Measurements from ENCODE around the gene EMP1. TPM values are rescaled to one million over a fixed set of nuclear protein-coding genes. Genes with fewer than 3 reads are reported as not detected.

Gene EMP1
- total and polyA plus RNA-seq, 2 donors (not counting 3 experiments of a cell fraction or from before 2014, with no cell fraction given), result 265 to 528 TPM

DNA sequence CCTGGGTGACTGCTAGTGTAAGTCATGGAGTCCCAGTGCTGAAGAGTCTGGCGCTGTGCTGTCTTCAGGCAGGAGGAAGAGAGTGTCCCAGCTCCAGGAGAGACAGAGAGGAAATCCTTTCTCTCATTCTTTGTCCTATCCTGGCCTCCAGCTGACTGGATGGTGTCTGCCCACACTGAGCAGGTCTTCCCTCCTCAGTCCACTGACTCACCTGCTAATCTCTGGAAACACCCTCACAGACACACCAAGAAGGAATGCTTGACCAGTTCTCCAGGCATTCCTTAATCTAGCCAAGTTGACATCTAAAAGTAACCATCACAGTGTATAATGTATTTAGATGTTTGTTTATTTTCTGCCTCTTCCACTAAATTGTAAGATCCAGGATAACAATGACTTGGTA lies 53.9 kb downstream of the EMP1 start:
- ChIA-PET CTCF (no interaction called here), POLR2A (no interaction called here)
- H2AFZ ChIP-seq (ENCODE audit: low read depth, low read length), result no peak overlapping the region
- no peak overlapping the region for H3K4me3 ChIP-seq (replicated peaks in 1 of 3; ENCODE audit: insufficient read depth in 1 of 3, low read depth in 1 of 3, low read length in 3 of 3)
- dilution Hi-C loops (cut with MboI; ENCODE audit: extremely low pct_ligation_motif_present, low sequenced_read_pairs) (no loop called here), intact Hi-C loops (cut with micrococcal nuclease) (no loop called here)
- H3K9me3 ChIP-seq (replicated peaks; ENCODE audit: control insufficient read depth, insufficient read depth, low read length), result no peaks in the 10 kb centered on the region
- no peak overlapping the region for H3K9ac ChIP-seq (replicated peaks; ENCODE audit: extremely low read depth, insufficient read depth, low read length)
- H3K9me1 ChIP-seq (replicated peaks; ENCODE audit: control insufficient read depth, extremely low read depth, insufficient read depth, low read length), result no peaks in the 10 kb centered on the region
- DNase-seq (ENCODE audit: low read depth, low spot score), result no peak
- H3K79me2 ChIP-seq (ENCODE audit: control insufficient read depth, insufficient read depth, low read length), result no peaks in the 10 kb centered on the region
- no peak for FAIRE-seq
- no peaks in the 10 kb centered on the region for H3K36me3 ChIP-seq (ENCODE audit: control insufficient read depth in 2 of 2, extremely low read depth in 1 of 2, insufficient read depth in 2 of 2, low read length in 2 of 2)
- TF ChIP-seq, protein P1, sequence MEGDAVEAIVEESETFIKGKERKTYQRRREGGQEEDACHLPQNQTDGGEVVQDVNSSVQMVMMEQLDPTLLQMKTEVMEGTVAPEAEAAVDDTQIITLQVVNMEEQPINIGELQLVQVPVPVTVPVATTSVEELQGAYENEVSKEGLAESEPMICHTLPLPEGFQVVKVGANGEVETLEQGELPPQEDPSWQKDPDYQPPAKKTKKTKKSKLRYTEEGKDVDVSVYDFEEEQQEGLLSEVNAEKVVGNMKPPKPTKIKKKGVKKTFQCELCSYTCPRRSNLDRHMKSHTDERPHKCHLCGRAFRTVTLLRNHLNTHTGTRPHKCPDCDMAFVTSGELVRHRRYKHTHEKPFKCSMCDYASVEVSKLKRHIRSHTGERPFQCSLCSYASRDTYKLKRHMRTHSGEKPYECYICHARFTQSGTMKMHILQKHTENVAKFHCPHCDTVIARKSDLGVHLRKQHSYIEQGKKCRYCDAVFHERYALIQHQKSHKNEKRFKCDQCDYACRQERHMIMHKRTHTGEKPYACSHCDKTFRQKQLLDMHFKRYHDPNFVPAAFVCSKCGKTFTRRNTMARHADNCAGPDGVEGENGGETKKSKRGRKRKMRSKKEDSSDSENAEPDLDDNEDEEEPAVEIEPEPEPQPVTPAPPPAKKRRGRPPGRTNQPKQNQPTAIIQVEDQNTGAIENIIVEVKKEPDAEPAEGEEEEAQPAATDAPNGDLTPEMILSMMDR (IDR thresholded peaks at IDR 0.05; ENCODE audit: extremely low read depth in 1 of 2, insufficient read depth in 1 of 2, low read depth in 1 of 2, low read length in 2 of 2), result no peak
- TF ChIP-seq, protein P2, sequence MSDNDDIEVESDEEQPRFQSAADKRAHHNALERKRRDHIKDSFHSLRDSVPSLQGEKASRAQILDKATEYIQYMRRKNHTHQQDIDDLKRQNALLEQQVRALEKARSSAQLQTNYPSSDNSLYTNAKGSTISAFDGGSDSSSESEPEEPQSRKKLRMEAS (IDR thresholded peaks at IDR 0.05; ENCODE audit: insufficient read depth, insufficient read length), result no peak
- TF ChIP-seq MYC (IDR thresholded peaks at IDR 0.05; ENCODE audit: low read depth, low read length) (no peak), POLR2AphosphoS5 (IDR thresholded peaks at IDR 0.05; ENCODE audit: insufficient read depth, low read depth, low read length) (no peak), GATA2 (IDR thresholded peaks at IDR 0.05; ENCODE audit: insufficient read depth, insufficient read length, low read depth, low read length) (no peak), EZH2 (IDR thresholded peaks at IDR 0.05; ENCODE audit: borderline replicate concordance, low read depth, low read length, severe bottlenecking) (no peak), JUN (IDR thresholded peaks at IDR 0.05; ENCODE audit: borderline replicate concordance, insufficient read depth, insufficient read length, low read depth) (no peak), POLR2A (IDR thresholded peaks at IDR 0.05; ENCODE audit: low read depth, low read length) (no peak)
- H3K4me2 ChIP-seq (ENCODE audit: insufficient read depth, low read length), result no peak overlapping the region
- H3K27me3 ChIP-seq (ENCODE audit: control insufficient read depth in 2 of 2, insufficient read depth in 2 of 2, low read length in 2 of 2), result peaks cover 0 to 4% of the 10 kb centered on the region in 2 experiments
- no peak overlapping the region for H3K27ac ChIP-seq (ENCODE audit: insufficient read depth, low read depth, low read length)
- no peaks in the 10 kb centered on the region for H3K4me1 ChIP-seq (ENCODE audit: control insufficient read depth, extremely low read depth, insufficient read depth, low read length)
- H4K20me1 ChIP-seq (replicated peaks; ENCODE audit: control insufficient read depth, extremely low read depth, insufficient read depth, low read length), result no peaks in the 10 kb centered on the region
- BruUV-seq (replicated peaks), result no TSS peak

Data from endothelial cell of umbilical vein (primary cell).